HFF-Myc (cell line): ENCODE results near the gene ICAM3.

Source experiments
- DNase-seq: peaks from one replicate; pipeline ENCODE4 v3.0.0-alpha.2; 2011; ENCODE audit warnings: low read depth; ENCODE audit errors: extremely low read depth
- H3K4me3 ChIP-seq: replicated peaks from 2 replicates; pipeline ENCODE4 v1.5.1; 2011; ENCODE audit warnings: low read depth, mild to moderate bottlenecking, control low read depth, low read length
- CTCF ChIP-seq: IDR thresholded peaks from 2 replicates; pipeline ENCODE4 v1.5.1; 2012; ENCODE audit warnings: mild to moderate bottlenecking, low read depth, low read length, control low read depth; ENCODE audit errors: missing control alignments

Gene ICAM3

GRCh38 chr19:10325732-10326131, 13.7 kb downstream of the ICAM3 start:
- no peak for DNase-seq
- no peak overlapping the region for H3K4me3 ChIP-seq
- TF ChIP-seq CTCF = no peak

GRCh38 chr19:10321874-10322835, 17.3 kb downstream of the ICAM3 start:
- no peak for DNase-seq
- H3K4me3 ChIP-seq = no peak overlapping the region
- no peak for TF ChIP-seq CTCF

GRCh38 chr19:10321417-10321797, 18.0 kb downstream of the ICAM3 start:
- no peak for TF ChIP-seq CTCF
- DNase-seq = no peak
- H3K4me3 ChIP-seq = no peak overlapping the region

- H3K4me3 ChIP-seq = no peak overlapping the region
- no peak for TF ChIP-seq CTCF
- no peak for DNase-seq
Measured at GRCh38 chr19:10320602-10321416, 18.6 kb downstream of the ICAM3 start.

GRCh38 chr19:10318807-10319682, 20.4 kb downstream of the ICAM3 start:
- no peak overlapping the region for H3K4me3 ChIP-seq
- no peak for DNase-seq
- no peak for TF ChIP-seq CTCF

GRCh38 chr19:10317857-10318462, 21.5 kb downstream of the ICAM3 start:
- no peak for DNase-seq
- no peak overlapping the region for H3K4me3 ChIP-seq
- no peak for TF ChIP-seq CTCF
